Right lobe of liver (tissue), 6 donors: ENCODE results near the gene CROCC2. TPM values are rescaled to one million over a fixed set of nuclear protein-coding genes. Genes with fewer than 3 reads are reported as not detected.

Experiments
- ATAC-seq, 4 donors: fragments of 200-7000 bp; cut with Tn5 transposase; one replicate each; pipeline ENCODE4 v1.9.1; 2020; ENCODE audit warnings: mild to moderate bottlenecking in 4 of 4, moderate library complexity in 4 of 4
- DNase-seq, 3 donors: peaks; one replicate each; pipeline ENCODE4 v3.0.0-alpha.2; 2020
- H3K27ac ChIP-seq, 3 donors: fragments of 200-600 bp; one replicate each; pipeline ENCODE4 v1.8.0; 2022
- H3K27me3 ChIP-seq, 2 donors: fragments of 200-600 bp; one replicate each; pipeline ENCODE4 v1.8.0; 2022
- H3K36me3 ChIP-seq, 4 donors: fragments of 200-600 bp; sonication (generic) in 1 of 4; one replicate each; pipeline versions ENCODE4 v1.5.1 to v1.8.0; 2017 to 2022; ENCODE audit warnings: control low read depth in 1 of 4
- H3K4me1 ChIP-seq, 4 donors: fragments of 200-600 bp; sonication (generic) in 1 of 4; one replicate each; pipeline versions ENCODE4 v1.5.1 to v1.8.0; 2017 to 2022; ENCODE audit warnings: control low read depth in 1 of 4
- H3K4me3 ChIP-seq, 3 donors: fragments of 200-600 bp; one replicate each; pipeline ENCODE4 v1.8.0; 2022
- H3K9me3 ChIP-seq, 4 donors: fragments of 200-600 bp; sonication (generic) in 1 of 4; one replicate each; pipeline versions ENCODE4 v1.5.1 to v1.8.0; 2017 to 2022; ENCODE audit warnings: control low read depth in 1 of 4
- CTCF ChIP-seq, 4 donors: fragments of 200-600 bp in 3 of 4; fragments of 450-650 bp in 1 of 4; IDR thresholded peaks; one replicate each; pipeline versions ENCODE4 v1.5.1 to v1.8.0; 2016 to 2022; ENCODE audit warnings: antibody characterized with exemption in 4 of 4, mild to moderate bottlenecking in 2 of 4
- POLR2A ChIP-seq: fragments of 450-650 bp; IDR thresholded peaks from one replicate; pipeline ENCODE4 v1.6.1; 2017; ENCODE audit warnings: antibody characterized with exemption, mild to moderate bottlenecking
- WGBS: methylation state at CpG from one replicate; pipeline ENCODE4 v1.1.6; 2018; ENCODE audit warnings: low coverage, low lambda C conversion rate; ENCODE audit not compliant: insufficient coverage; ENCODE audit errors: missing lambda C conversion rate; 5-methylcytosine and 5-hydroxymethylcytosine counted together
- intact Hi-C, 2 donors: fragments of 100-400 bp; cut with DNase I; formaldehyde crosslinking; loops; one replicate each; pipeline versions ENCODE4 v1.11.2 to v1.14.1; 2022
- total RNA-seq, 6 experiments: library from RNA; depleted of rRNA in 2 of 6; stranded (reverse); fragments of >200 nt in 2 of 6; fragmentation: NEBNext Ultra II Directional in 3 of 6; extraction: Animal tissue kit (Norgen Biotek cat#: 25700) in 3 of 6; gene quantifications; one replicate each; pipeline versions ENCODE4 v1.1.0 to v1.2.4, GENCODE V29; 2016 to 2023
- donor health status: DM: no; HTN: yes; CAD: no.
- donor health status: DM: no; HTN: no; CAD: no.
- donor health status: DM: no; HTN: no; CAD: no.
- donor health status: DM: no; HTN: yes; CAD: no.
- donor health status: DM: no; HTN: yes; CAD: no.

Gene CROCC2
- total RNA-seq, 6 experiments from 2014 or later = 0.06 to 0.15 (median 0.12) TPM; not detected in 1

GRCh38 chr2:240869109-240869955 is 36.8 kb upstream of the CROCC2 start:
- peak overlapping the region; percentile 57 to 93 (median 92) for H3K4me3 ChIP-seq
- TF ChIP-seq CTCF (IDR thresholded peaks at IDR 0.05) (no peak), POLR2A (no peak)
- WGBS = 41% methylated on average over 7 of the region's 25 CpGs
- peaks cover 0 to 46% (median 10%) of the 10 kb centered on the region in 4 donors for H3K36me3 ChIP-seq
- H3K27ac ChIP-seq = peak overlapping the region; percentile 59 to 96 (median 70)
- DNase-seq (no peak), ATAC-seq (peak in 3 of 4 donors; percentile 0 to 3 (median 1))
- intact Hi-C loops = no loop called here
- H3K9me3 ChIP-seq = no peaks in the 10 kb centered on the region
- H3K27me3 ChIP-seq = no peaks in the 10 kb centered on the region
- H3K4me1 ChIP-seq = peaks cover 0 to 43% (median 21%) of the 10 kb centered on the region in 4 donors

GRCh38 chr2:240869956-240870875 is 35.9 kb upstream of the CROCC2 start:
- TF ChIP-seq CTCF (IDR thresholded peaks at IDR 0.05) (no peak), POLR2A (peak; percentile 20)
- peak; percentile 34 to 89 (median 84) for DNase-seq
- peak overlapping the region; percentile 57 to 93 (median 92) for H3K4me3 ChIP-seq
- H3K9me3 ChIP-seq = no peaks in the 10 kb centered on the region
- 45% methylated on average over 6 of the region's 15 CpGs for WGBS
- H3K4me1 ChIP-seq = peaks cover 0 to 46% (median 23%) of the 10 kb centered on the region in 4 donors
- intact Hi-C loops = no loop called here
- peaks cover 0 to 54% (median 14%) of the 10 kb centered on the region in 4 donors for H3K36me3 ChIP-seq
- peak overlapping the region in 2 of 3 donors; percentile 59 to 96 for H3K27ac ChIP-seq
- no peaks in the 10 kb centered on the region for H3K27me3 ChIP-seq
- ATAC-seq = peak; percentile 2 to 47 (median 20)

- intact Hi-C loops = no loop called here
- H3K4me1 ChIP-seq = peaks cover 0 to 49% (median 23%) of the 10 kb centered on the region in 4 donors
- peak; percentile 21 to 80 (median 76) for DNase-seq
- H3K4me3 ChIP-seq = peak overlapping the region; percentile 57 to 93 (median 92)
- H3K27ac ChIP-seq = peak overlapping the region in 2 of 3 donors; percentile 31 to 96
- 45% methylated on average over 3 of the region's 16 CpGs for WGBS
- H3K9me3 ChIP-seq = no peaks in the 10 kb centered on the region
- H3K36me3 ChIP-seq = peaks cover 0 to 65% (median 19%) of the 10 kb centered on the region in 4 donors
- H3K27me3 ChIP-seq = no peaks in the 10 kb centered on the region
- peak; percentile 12 for TF ChIP-seq POLR2A
- TF ChIP-seq CTCF (IDR thresholded peaks at IDR 0.05) = no peak
- peak in 1 of 4 donors; percentile 0 for ATAC-seq
Observed at GRCh38 chr2:240871071-240871958, 34.8 kb upstream of the CROCC2 start.
